GM13976 (cell line): ENCODE measurements around the gene MRPS23.

Experiments used
- DNase-seq: peaks from one replicate; pipeline ENCODE4 v3.0.0; 2012; ENCODE audit warnings: low spot score
- in situ Hi-C: fragments of 300-500 bp; cut with MboI; formaldehyde crosslinking; loops from one replicate; pipeline ENCODE4 v1.12.0; 2022; ENCODE audit warnings: low sequenced_read_pairs, mixed read lengths, inconsistent platforms; ENCODE audit not compliant: unreplicated experiment
- TF ChIP-seq, protein P1 (sequence below): IDR thresholded peaks from 2 replicates; pipeline ENCODE4 v1.5.1; 2012; ENCODE audit warnings: borderline replicate concordance, mild to moderate bottlenecking; ENCODE audit not compliant: insufficient read depth; ENCODE audit errors: extremely low read depth, missing control alignments, control extremely low read depth

MRPS23 gene

DNA sequence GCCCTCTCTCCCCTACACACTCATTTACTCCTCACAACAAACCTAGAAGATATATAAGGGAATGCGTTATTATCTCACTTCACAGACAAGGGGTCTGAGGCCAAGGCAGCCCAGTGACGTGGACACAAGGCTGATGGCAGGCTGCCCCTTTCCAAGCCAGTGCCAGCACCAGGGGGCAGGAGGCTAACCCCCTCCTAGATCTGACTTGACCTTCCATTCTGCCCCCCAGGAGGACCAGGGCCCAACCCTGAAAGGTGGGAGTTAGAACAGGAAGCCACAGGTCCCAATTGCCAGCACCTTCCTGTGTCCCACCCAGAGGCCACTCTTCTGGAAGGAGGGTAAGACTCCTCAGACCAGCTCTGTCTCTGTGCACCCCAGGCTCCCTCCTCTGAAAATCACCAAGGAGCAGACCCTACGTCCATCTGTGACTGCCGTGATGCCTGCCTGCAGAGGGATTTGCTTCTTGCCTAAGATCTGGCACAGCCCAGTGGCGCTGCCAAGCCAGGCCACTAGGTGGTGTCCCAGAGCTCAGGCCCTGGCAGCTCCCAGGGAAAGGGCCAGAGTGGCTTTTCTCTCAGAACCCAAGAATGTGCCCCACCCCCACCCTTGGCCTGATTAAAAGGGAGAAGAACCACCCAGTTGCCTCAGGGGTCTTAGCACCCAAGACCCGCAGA lies 42.4 kb upstream of the MRPS23 start:
- TF ChIP-seq, protein P1, sequence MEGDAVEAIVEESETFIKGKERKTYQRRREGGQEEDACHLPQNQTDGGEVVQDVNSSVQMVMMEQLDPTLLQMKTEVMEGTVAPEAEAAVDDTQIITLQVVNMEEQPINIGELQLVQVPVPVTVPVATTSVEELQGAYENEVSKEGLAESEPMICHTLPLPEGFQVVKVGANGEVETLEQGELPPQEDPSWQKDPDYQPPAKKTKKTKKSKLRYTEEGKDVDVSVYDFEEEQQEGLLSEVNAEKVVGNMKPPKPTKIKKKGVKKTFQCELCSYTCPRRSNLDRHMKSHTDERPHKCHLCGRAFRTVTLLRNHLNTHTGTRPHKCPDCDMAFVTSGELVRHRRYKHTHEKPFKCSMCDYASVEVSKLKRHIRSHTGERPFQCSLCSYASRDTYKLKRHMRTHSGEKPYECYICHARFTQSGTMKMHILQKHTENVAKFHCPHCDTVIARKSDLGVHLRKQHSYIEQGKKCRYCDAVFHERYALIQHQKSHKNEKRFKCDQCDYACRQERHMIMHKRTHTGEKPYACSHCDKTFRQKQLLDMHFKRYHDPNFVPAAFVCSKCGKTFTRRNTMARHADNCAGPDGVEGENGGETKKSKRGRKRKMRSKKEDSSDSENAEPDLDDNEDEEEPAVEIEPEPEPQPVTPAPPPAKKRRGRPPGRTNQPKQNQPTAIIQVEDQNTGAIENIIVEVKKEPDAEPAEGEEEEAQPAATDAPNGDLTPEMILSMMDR, result peak; percentile 97
- in situ Hi-C loops, result no loop called here
- peak; percentile 89 for DNase-seq

DNA sequence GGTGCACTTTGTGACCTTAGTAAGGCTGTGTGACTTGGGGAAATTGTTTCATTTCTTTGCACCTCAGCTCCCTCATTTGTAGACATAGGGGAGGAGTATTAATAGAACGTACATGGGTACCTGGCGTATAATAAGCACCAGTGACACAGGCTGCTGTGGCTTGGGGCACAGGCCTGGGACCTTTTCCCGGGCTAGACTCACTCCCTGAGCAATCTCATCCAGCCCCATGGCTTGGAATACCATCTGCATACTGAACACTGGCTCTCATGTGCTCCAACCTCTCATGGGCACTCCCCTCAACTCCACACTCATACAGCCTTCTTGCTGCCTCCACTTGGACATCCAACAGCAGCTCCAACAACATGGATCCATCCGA lies 41.0 kb upstream of the MRPS23 start:
- TF ChIP-seq, protein P1, result no peak
- in situ Hi-C loops, result no loop called here
- no peak for DNase-seq

DNA sequence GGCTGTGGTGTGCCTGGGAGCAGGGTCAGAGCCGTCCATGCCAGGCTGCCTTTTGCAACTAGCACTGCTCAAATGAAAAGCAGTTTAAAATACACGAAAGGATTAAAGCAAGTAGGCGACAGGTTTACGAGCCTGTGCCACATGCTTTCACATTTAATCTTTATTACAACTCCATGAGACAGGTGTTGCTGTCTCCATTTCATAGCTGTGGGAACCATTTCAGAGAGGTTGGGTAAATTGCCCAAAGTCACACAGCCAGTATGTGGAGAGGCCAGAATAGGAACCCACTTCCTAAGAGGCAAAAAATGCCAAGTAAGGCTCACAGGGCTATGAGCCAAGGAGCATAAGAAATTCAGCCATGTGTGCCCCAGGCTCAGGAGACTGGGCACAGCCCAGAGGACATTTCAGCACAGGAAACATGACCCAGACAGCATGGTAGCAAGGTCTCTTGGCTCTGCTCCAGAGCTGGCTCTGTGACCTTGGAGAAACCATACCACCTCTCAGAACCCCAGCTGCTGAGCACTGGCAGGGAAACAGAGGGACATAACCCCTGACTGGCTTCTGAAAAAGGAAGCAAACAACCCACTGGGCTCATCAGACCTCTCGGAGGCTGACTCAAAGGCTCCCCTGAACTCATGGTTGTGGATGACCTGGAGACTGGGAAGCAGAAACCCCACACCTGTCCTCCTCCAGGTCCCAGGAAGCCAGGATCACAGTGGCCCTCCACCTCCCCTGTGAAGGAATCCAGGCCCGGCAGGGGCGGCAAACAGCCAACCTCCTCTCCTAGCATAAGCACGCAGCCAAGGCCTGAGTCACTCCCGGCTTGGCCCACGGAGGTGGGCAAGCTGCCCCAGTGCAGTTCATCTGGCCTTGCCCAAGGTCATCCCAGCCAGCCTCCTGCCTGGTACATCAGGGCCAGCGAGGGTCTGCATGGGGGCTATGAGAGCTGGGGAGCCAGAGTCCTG lies 40.3 kb upstream of the MRPS23 start:
- DNase-seq, result no peak

DNA sequence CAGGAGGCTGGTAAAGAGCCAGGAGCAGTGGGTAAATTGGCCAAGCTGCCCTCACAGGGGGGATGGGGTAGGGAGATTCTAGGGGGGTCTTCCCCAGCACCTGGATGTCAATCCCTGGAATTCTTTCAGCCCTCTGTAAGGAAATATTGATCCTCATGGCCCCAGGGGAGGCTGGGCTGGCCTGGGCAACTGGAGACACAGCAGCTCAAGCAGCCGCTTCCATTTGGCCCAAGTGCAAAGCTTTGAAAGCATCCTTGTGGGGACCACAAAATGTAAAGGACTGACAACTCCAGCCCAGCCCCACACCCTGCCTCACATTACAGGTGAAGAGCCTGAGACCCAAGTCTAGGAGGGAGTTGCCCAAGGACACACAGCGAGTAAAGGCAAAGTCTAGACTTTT lies 39.4 kb upstream of the MRPS23 start:
- DNase-seq, result no peak
- in situ Hi-C loops, result no loop called here
- TF ChIP-seq, protein P1, result no peak

More for the DNA sequence above, 40.3 kb upstream of the MRPS23 start:
- in situ Hi-C loops, result no loop called here
- TF ChIP-seq, protein P1, result no peak

DNA sequence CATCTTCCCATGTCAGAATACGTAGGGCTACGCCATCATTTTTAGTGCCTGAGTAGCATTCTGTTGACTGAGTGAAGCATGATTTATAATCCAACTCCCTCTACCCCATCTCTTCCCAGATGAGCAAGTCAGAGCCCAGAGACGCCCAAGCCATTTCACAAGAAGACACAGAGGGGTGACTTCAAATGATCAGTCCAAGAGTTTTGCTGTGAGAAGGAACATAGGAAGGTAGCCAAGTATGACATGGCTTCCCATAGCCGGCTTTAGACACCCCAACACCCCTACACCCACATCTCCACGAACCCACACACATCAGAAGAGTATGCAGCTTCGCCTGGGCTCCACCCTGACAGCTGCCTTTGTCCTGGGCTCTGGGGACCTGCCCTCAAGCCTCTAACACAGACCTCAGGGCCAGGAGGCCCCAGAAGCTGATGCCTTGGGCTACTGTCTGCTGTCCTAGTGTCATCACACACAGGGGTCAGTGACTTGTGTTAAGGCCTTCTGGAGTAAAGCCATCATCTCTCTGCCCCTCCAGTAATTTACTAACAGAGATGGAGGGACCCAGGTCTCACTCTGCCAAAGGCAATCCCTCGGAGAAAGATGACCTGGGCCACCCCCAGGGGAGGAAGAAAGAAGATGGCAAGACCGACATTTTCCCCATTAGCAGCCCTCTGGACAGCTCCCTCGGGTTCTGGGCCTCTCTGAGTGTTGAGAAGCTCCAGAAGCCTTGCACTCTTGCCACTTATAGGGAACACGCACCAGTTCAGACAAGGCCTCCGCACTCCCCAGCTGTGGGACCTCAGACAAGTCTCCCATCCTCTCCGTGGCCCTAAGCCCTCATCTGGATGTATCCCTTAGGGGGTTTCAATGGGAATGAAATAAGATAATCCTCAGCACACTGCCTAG lies 38.7 kb upstream of the MRPS23 start:
- no peak for DNase-seq
- TF ChIP-seq, protein P1, result no peak
- in situ Hi-C loops, result no loop called here

DNA sequence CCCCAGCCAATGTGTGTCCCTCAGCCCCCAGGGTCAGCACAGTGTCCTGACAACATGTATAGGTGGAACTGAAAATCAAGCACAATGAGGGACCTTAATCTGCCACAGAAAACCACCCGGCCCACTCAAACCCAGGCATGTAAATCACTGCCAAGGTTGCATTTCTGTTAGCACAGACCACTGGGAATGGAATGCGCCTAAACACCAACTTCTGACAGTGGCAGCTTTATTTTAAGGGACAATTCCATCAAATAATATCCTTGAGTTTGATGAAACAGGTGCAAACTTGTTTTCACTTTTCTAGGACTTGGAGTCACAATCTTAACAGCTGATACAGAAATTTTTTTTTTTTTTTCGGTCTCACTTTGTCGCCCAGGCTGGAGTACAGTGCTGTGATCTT lies 37.3 kb upstream of the MRPS23 start:
- TF ChIP-seq, protein P1, result no peak
- in situ Hi-C loops, result no loop called here
- no peak for DNase-seq
